ENCODE data around the gene DOLK.

DNA sequence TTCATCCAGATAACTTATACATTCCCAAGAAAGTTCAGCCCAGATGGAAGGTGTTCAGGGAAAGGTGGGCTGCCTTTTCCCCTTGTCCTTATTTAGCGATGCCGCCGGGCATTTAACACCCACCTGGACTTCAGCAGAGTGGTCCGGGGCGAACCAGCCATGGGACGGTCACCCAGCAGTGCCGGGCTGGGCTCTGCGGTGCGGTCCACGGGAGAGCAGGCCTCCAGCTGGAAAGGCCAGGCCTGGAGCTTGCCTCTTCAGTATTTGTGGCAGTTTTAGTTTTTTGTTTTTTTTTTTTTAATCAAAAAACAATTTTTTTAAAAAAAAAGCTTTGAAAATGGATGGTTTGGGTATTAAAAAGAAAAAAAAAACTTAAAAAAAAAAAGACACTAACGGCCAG, 30.7 kb downstream of the DOLK start:
- TF ChIP-seq POLR2A (IDR thresholded peaks at IDR 0.05; ENCODE audit: low read length), result no peak
- no peak for TF ChIP-seq GATA1 (IDR thresholded peaks at IDR 0.05; ENCODE audit: low read depth, low read length)
